Stimulated activated naive CD4-positive, alpha-beta T cell (primary cell): ENCODE results near the gene RCHY1.
"Not testable (repeated sequence)": the region's sequence is repeated elsewhere in the genome, so short reads cannot be mapped to it uniquely, and the experiment has no call there.

Experiments used
- DNase-seq, 6 experiments: peaks; one replicate each; lab custom pipeline; 2025; lab: John Stamatoyannopoulos, UW

The RCHY1 gene

DNA sequence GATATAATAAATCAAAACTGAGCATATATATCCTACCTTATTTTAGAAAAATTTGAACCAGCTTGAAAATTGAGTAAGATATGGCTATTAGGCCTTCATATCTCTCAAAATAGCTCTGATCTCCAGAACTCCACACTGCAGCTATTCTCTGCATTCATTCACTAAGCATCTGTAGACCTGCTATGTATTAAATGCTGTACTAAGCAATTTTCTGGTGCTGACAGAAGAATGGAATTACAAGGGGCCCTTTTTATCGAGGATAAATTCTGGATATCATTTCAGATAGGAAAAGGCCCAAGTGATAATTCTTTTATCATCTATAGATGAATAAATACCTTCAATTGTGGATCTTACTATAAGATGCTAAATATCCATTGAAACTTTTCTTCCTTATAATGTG, 1.9 kb upstream of the RCHY1 start:
- DNase-seq, result no peak

DNA sequence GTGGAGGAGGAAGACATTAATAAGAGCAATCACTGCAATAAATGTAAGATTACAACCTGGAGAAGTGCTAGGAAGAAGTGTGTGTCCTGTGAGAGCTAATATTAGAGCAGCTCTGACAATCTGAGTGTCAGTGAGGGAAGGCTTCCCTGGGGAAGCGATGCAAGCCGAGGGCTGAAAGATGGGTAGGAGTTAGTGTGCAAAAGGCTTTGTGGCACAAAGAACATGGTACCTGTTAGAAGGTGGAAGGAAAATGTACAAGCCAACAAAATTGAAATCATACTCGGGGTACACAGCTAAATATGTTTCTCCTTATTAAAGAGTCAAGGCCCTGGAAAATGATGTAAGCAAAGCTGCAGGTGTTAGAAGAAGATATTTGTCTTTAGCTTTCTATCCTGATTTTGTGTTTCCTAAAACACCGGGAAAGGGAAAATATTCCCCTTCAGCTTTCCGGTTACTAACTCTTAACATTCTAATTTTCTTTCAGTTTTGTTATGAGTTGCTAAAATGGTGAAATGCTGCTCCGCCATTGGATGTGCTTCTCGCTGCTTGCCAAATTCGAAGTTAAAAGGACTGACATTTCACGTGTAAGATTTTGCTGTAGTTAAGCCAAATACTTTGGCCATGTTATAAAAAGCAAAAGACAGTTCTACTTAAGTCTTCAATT, 878 bp upstream of the RCHY1 start:
- DNase-seq, result peak in 2 of 6 experiments; percentile 9 to 24

- DNase-seq, result no peak
Observed at GRCh38 chr4:75513526-75514130, 575 bp downstream of the RCHY1 start.

DNA sequence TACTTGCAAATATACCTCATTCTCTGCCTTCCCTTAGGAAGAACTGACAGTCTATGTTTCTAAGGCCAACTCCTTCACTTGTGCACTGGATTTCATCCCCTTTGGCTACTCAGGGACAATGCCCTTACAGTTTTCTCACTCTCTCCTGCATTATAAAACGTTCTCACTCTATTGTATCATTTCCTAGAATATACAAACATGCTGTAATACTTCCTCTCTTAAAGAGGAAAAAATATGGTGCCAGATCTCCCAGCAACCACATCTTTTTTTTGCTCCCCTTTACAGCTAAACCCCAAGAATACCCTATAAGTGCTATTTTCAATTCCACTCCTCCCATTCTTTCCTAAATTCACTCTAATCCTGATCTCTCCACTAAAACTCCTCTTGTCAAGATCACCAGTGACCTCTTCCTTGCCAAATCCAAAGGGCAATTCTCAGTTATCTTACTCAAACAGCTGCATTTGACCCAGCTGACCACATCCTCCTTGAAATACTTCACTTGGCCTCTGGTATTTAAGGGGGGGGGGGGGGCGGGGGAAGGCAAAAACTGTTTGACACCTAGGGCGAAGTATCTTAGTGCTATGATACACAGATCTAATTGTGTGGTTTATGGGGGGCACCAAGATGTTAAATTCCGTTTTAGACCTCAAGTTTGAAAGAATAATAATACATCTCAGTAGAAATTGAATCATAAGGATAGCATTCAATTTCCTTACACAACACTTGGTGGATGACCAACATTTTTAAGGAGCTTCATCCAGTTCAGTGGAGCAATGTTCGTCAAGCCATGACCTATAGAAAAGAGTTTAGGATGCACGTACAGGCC, 1.6 kb downstream of the RCHY1 start:
- no peak for DNase-seq

DNA sequence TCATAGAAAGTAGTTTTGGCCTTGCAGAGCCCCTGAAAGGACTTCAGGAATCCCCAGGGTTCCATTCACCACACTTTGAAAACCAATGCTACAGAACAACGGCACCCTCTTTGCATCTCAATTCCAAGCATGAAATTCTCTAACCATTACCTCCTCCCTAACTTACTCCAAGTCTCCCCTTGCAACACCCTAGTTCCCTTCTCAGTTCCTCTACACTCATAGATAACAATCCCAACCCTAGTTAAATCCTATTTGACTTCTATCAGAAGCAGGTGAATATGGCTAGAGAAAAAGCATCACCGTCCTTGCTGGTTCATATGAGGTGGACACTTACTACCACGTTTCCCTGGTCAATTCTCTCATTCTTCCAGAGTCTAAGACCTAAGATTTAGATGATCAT, 2.4 kb downstream of the RCHY1 start:
- DNase-seq, result no peak

DNA sequence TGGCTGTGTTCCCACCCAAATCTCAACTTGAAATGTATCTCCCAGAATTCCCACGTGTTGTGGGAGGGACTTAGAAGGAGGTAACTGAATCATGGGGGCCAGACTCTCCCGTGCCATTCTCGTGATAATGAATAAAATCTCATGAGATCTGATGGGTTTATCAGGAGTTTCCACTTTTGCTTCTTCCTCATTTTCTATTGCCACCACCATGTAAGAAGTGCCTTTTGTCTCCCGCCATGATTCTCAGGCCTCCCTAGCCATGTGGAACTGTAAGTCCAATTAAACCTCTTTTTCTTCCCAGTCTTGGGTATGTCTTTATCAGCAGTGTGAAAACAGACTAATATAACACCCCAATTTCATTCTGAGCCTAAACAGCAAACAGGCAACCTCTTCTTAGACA, 4.6 kb downstream of the RCHY1 start:
- DNase-seq, result not testable (repeated sequence)

DNA sequence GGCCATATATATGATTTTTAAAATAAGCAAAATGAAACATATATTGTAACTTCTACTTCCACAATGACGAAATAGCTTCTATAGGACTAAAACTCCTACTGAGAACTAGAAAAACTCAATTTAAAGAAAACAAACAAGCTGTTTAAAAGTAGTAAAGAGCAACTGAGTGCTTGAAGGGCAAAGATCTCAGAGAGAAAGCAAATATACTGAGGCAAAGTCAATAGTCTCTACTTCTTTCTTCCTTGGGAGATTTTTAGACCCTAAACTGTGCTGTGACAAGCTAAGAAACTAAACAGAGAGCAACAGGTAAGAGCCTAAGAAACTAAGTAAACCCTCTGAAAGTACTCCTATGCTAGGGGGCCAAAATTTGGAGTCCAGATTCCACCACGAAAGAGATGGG, 8.6 kb downstream of the RCHY1 start:
- DNase-seq, result no peak

DNA sequence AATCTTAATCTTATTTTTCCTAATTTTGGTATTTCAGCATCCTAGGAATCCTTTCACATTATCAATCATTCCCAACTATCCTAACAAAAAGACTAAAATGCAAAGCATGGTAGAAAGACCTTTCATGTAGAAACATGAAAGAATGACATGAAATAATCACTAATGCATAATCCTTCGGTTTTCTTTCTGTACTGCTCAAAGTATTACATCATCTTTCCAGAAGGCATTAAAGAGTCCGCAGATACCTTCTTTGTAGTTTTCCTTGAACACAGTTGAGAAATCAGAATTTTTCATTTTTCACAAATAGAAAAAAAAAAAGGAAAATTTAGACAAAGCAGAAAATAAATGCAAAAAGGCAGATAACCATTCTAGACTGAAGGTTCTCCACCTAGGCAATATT, 11.5 kb downstream of the RCHY1 start:
- DNase-seq, result no peak

GRCh38 chr4:75499900-75500299, 14.3 kb downstream of the RCHY1 start:
- DNase-seq, result no peak

DNA sequence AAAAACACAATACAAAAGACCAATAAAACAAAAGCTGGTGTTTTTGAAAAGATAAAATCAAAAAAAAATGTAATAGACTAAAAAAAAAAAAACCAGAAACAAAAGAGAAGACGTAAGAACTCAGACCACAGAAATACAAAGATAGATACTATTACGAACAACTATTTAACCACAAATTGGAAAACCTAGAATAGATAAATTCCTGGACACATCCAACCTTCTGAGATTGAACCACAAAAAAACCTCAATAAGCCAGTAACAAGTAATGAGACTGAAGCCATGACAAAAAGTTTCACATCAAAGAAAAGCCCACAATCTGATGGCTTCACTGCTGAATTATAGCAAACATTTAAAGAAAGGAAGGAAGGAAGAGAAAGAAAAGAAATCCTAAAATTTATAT, 16.2 kb downstream of the RCHY1 start:
- no peak for DNase-seq

GRCh38 chr4:75497133-75497532, 17.1 kb downstream of the RCHY1 start:
- DNase-seq, result no peak

DNA sequence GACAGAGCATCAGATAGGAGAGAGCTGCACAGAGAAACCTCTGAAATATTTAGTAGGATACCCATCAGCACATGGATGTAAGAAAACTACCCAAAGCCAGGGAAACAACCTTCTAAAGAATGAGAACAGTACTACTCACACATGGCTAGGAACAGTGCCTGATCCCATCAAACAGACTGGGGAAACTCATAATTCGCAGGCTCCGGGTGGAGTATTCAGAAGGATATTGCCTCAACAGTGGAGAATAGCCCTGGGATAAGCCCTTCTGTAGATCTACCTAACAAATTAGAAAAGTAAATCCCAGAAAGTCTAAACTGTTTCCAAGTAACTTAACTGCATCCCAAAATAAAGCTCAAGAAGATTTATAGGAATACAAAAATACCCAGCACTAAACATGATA, 17.8 kb downstream of the RCHY1 start:
- DNase-seq, result no peak

DNA sequence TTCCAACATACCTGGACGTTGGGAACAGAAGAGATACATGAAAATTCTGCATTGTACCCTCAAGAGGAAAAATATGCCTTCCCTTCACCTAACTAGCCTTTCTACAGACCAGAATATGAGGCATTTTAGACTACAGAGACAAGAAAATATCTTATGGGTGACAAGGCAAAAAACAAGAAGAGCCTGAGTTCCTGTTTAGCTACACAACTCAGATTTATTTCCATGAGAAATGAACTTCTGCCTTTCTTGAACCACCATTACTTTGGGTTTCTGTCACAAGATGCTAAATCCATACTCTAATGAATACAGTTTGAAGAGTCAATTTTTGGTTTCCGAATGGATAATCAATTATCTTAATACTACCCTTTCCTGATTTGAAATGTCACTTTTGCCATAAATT, 18.7 kb downstream of the RCHY1 start:
- no peak for DNase-seq

DNA sequence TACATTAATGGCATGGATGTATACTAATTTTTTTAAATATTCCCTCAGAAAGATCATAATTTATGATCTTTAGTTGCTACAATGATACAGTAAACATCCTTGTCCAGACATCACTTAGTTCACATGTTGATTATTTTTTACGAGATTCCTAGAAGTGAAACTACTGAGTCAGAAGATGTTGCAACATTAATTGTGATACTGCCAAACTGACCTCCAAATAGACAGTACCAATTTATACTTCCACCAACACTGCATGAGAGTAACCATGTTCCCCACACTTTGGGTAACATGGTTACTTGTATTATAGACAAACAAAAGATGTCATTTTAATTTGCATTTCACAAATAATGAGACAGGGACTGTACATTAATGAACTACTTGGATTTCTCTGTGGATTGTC, 19.6 kb downstream of the RCHY1 start:
- DNase-seq, result no peak

- no peak for DNase-seq
Observed at GRCh38 chr4:75490155-75490554, 24.0 kb downstream of the RCHY1 start.

- DNase-seq, result no peak
Observed at GRCh38 chr4:75484190-75484589, 30.0 kb downstream of the RCHY1 start.

GRCh38 chr4:75477201-75477600, 37.0 kb downstream of the RCHY1 start:
- DNase-seq, result no peak

DNA sequence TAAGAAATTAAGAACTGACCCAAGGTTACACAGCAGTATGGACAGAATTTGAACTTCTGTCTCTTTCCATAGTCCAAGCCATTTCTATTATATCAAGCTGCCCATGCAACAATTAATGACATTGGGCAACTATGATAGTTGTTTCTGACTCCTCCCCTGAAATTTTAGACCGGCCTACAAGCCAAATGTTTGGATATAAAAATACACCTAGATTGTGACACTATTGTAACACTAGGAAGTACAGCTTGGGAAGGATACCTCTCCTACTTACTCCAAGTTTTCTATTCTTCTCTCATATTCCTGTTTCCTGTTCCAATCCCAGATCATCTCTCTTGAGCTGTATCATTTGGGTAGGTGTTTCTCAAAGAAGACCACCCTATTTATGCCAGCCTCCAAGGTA, 43.5 kb downstream of the RCHY1 start:
- DNase-seq, result no peak

GRCh38 chr4:75469896-75470295, 44.3 kb downstream of the RCHY1 start:
- no peak for DNase-seq

GRCh38 chr4:75457365-75457764, 56.8 kb downstream of the RCHY1 start:
- DNase-seq, result no peak

- DNase-seq, result no peak
Observed at GRCh38 chr4:75434105-75434504, 80.1 kb downstream of the RCHY1 start.

DNA sequence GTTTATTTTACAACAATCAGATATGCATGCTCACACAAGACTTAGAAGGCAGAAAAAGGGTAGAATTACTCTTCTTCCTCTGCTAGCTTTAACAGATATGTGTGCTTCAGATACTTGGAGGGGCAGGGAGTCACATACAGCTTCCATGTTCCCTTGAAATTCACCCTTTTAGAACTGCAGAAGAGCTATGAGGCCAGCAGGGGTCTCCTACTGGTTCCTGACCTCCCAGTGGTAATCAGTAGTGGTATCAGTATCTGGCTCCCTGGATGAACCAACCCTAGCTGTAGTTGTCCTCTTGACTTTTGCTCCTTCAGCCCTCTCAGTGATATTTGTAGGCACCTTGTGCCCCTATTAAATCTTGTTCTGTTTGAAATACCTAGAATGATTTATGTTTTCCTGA, 81.5 kb downstream of the RCHY1 start:
- DNase-seq, result no peak

DNA sequence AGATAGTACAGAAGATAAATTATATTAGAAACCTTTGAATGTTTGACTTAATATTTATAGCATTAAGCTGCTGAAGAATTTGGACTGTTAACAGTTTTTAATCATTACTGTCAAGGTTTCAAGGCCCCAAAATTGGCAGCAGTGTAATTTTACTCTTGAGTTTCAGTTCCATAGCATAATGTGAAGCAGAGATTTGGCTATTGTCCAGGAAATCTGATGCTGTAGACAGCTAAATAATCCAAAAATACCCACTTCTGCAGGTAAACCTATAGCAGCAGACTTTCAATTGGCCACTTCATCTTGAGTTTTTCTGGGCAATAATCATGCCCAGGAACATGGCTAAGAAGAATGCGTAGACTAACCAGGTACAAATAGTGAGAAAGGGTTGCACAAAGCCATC, 85.0 kb downstream of the RCHY1 start:
- DNase-seq, result no peak
